Measurements from ENCODE around the gene GRM4. TPM values are rescaled to one million over a fixed set of nuclear protein-coding genes. Genes with fewer than 3 reads are reported as not detected.

The GRM4 gene
- total RNA-seq, 1 experiment from 2014 or later = not detected

DNA sequence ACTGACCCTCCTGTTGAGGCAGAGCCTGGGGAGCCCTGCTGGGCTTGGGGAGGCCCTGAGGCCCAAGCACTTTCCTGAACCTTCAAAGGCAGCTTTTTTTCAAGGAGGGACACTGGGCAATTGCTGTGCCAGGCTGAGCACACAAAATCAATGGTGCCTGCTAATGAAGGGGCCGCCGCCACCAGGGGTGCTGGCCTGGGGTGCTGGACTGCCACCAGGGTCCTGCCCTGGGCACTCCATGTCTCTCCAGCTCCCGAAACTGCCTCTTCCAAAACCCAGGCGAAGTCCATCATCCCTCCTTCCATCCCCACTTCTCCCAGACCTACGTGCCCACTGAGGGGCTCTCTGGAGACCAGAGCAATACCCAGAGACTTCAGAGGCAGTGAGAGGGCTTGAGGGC lies 145.6 kb downstream of the GRM4 start:
- no peaks in the 10 kb centered on the region for H3K4me1 ChIP-seq (ENCODE audit: insufficient read depth, low read length)
- ATAC-seq (no peak), DNase-seq (no peak)
- no peaks in the 10 kb centered on the region for H3K36me3 ChIP-seq (ENCODE audit: low read depth, low read length)
- no peaks in the 10 kb centered on the region for H3K9me3 ChIP-seq (ENCODE audit: low read length)
- POLR2A ChIA-PET (ENCODE audit: unreplicated experiment) = no interaction called here
- H4K20me1 ChIP-seq (ENCODE audit: low read length) = no peaks in the 10 kb centered on the region
- no peak overlapping the region for H3K4me3 ChIP-seq (ENCODE audit: low read length)
- CTCF ChIA-PET = interaction anchor here (0.5 kb wide), 1 partner anchor 287 kb away, joined by 3 read pairs; no protein-coding TSS in a partner anchor
- H3K4me2 ChIP-seq (ENCODE audit: low read length) = no peak overlapping the region
- no peaks in the 10 kb centered on the region for H3K79me2 ChIP-seq (ENCODE audit: low read length)
- H3K27me3 ChIP-seq (ENCODE audit: low read length) = peaks cover 76% of the 10 kb centered on the region
- no peak overlapping the region for H3K9ac ChIP-seq (ENCODE audit: low read length)
- BruUV-seq (replicated peaks) = no TSS peak
- H3K9me2 ChIP-seq (replicated peaks; ENCODE audit: low read length) = no peaks in the 10 kb centered on the region
- H2AFZ ChIP-seq (ENCODE audit: low read length) = no peak overlapping the region
- no peak for TF ChIP-seq CTCF (conservative IDR thresholded peaks at IDR 0.05; ENCODE audit: low read depth, low read length)
- no peak for TF ChIP-seq EZH2 (IDR thresholded peaks at IDR 0.05; ENCODE audit: low read length, unreplicated experiment)
- no peak for TF ChIP-seq EZH2phosphoT487 (IDR thresholded peaks at IDR 0.05; ENCODE audit: borderline replicate concordance, low read length)
- intact Hi-C loops (cut with micrococcal nuclease) = no loop called here
- no peak overlapping the region for H3K27ac ChIP-seq (ENCODE audit: low read length)
- H3F3A ChIP-seq (ENCODE audit: low read length, unreplicated experiment) = no peaks in the 10 kb centered on the region

- Histone ChIP-seq H4K20me1 (ENCODE audit: low read length) (no peaks in the 10 kb centered on the region), H3K27ac (ENCODE audit: low read length) (no peak overlapping the region), H3K9ac (ENCODE audit: low read length) (no peak overlapping the region), H3K79me2 (ENCODE audit: low read length) (no peaks in the 10 kb centered on the region), H3K36me3 (ENCODE audit: low read depth, low read length) (no peaks in the 10 kb centered on the region), H3K4me2 (ENCODE audit: low read length) (no peak overlapping the region), H3K9me3 (ENCODE audit: low read length) (no peaks in the 10 kb centered on the region), H3F3A (ENCODE audit: low read length, unreplicated experiment) (no peaks in the 10 kb centered on the region), H3K9me2 (replicated peaks; ENCODE audit: low read length) (no peaks in the 10 kb centered on the region), H3K4me3 (ENCODE audit: low read length) (no peak overlapping the region), H3K4me1 (ENCODE audit: insufficient read depth, low read length) (no peaks in the 10 kb centered on the region), H3K27me3 (ENCODE audit: low read length) (peaks cover 77% of the 10 kb centered on the region), H2AFZ (ENCODE audit: low read length) (no peak overlapping the region)
- DNase-seq = no peak
- intact Hi-C loops (cut with micrococcal nuclease) = no loop called here
- TF ChIP-seq EZH2phosphoT487 (IDR thresholded peaks at IDR 0.05; ENCODE audit: borderline replicate concordance, low read length) = no peak
- TF ChIP-seq EZH2 (IDR thresholded peaks at IDR 0.05; ENCODE audit: low read length, unreplicated experiment) = no peak
- no peak for TF ChIP-seq CTCF (conservative IDR thresholded peaks at IDR 0.05; ENCODE audit: low read depth, low read length)
- no peak for ATAC-seq
- ChIA-PET POLR2A (ENCODE audit: unreplicated experiment) (no interaction called here), CTCF (no interaction called here)
- BruUV-seq (replicated peaks) = no TSS peak
Measured at GRCh38 chr6:33999567-33999966, 146.3 kb downstream of the GRM4 start.

GRCh38 chr6:33998660-33999059 lies 147.2 kb downstream of the GRM4 start:
- no TSS peak for BruUV-seq (replicated peaks)
- no peak for ATAC-seq
- DNase-seq = no peak
- Histone ChIP-seq H3K79me2 (ENCODE audit: low read length) (no peaks in the 10 kb centered on the region), H4K20me1 (ENCODE audit: low read length) (no peaks in the 10 kb centered on the region), H3K36me3 (ENCODE audit: low read depth, low read length) (no peaks in the 10 kb centered on the region), H3K4me2 (ENCODE audit: low read length) (no peak overlapping the region), H2AFZ (ENCODE audit: low read length) (no peak overlapping the region), H3K27me3 (ENCODE audit: low read length) (peaks cover 80% of the 10 kb centered on the region), H3K9me2 (replicated peaks; ENCODE audit: low read length) (no peaks in the 10 kb centered on the region), H3K9ac (ENCODE audit: low read length) (no peak overlapping the region), H3K4me1 (ENCODE audit: insufficient read depth, low read length) (no peaks in the 10 kb centered on the region), H3F3A (ENCODE audit: low read length, unreplicated experiment) (no peaks in the 10 kb centered on the region), H3K4me3 (ENCODE audit: low read length) (no peak overlapping the region), H3K27ac (ENCODE audit: low read length) (no peak overlapping the region), H3K9me3 (ENCODE audit: low read length) (no peaks in the 10 kb centered on the region)
- TF ChIP-seq CTCF (conservative IDR thresholded peaks at IDR 0.05; ENCODE audit: low read depth, low read length) (no peak), EZH2 (IDR thresholded peaks at IDR 0.05; ENCODE audit: low read length, unreplicated experiment) (no peak), EZH2phosphoT487 (IDR thresholded peaks at IDR 0.05; ENCODE audit: borderline replicate concordance, low read length) (no peak)
- CTCF ChIA-PET = no interaction called here
- intact Hi-C loops (cut with micrococcal nuclease) = no loop called here
- POLR2A ChIA-PET (ENCODE audit: unreplicated experiment) = no interaction called here
